PC-3 (cell line): ENCODE data around the gene AACS. TPM values are rescaled to one million over a fixed set of nuclear protein-coding genes. Genes with fewer than 3 reads are reported as not detected.
"Not testable (repeated sequence)": the region's sequence is repeated elsewhere in the genome, so short reads cannot be mapped to it uniquely, and the experiment has no call there.

Experiments
- ATAC-seq: fragments of 200-7000 bp; cut with Tn5 transposase; 2 replicates; pipeline ENCODE4 v1.9.1; 2020; ENCODE audit warnings: mild to moderate bottlenecking, moderate library complexity
- BruUV-seq: library from RNA; stranded (reverse); fragments of 400-500 nt; replicated peaks from 2 replicates; lab custom pipeline; 2021; lab: Mats Ljungman, UMichigan
- CTCF ChIA-PET: fragments of 300-600 bp; sonication (Branson Sonifier 250); formaldehyde crosslinking; loops from one replicate; lab custom pipeline; 2022; ENCODE audit warnings: antibody characterized with exemption; lab: Charles Lee
- POLR2A ChIA-PET: fragments of 300-600 bp; sonication (Branson Sonifier 250); formaldehyde crosslinking; loops from one replicate; lab custom pipeline; 2022; ENCODE audit warnings: antibody characterized with exemption; ENCODE audit not compliant: unreplicated experiment; lab: Charles Lee
- DNase-seq: peaks from one replicate; pipeline ENCODE4 v3.0.0-alpha.2; 2015
- H2AFZ ChIP-seq: fragments of 300-600 bp; sonication (generic); 2 replicates; pipeline ENCODE4 v1.6.0; 2016; ENCODE audit warnings: antibody characterized with exemption, low read length
- H3F3A ChIP-seq: fragments of 300-600 bp; sonication (generic); one replicate; pipeline ENCODE4 v1.6.0; 2017; ENCODE audit warnings: antibody characterized with exemption, low read length, control low read depth, mild to moderate bottlenecking; ENCODE audit not compliant: unreplicated experiment
- H3K27ac ChIP-seq: fragments of 300-600 bp; sonication (generic); 2 replicates; pipeline ENCODE4 v1.5.1; 2016; ENCODE audit warnings: mild to moderate bottlenecking, low read length
- H3K27me3 ChIP-seq: fragments of 300-600 bp; sonication (generic); 2 replicates; pipeline ENCODE4 v1.6.1; 2016; ENCODE audit warnings: low read length, mixed read lengths
- H3K36me3 ChIP-seq: fragments of 300-600 bp; sonication (generic); 2 replicates; pipeline ENCODE4 v1.6.1; 2016; ENCODE audit warnings: low read depth, mixed run types, low read length, mixed read lengths
- H3K4me1 ChIP-seq: fragments of 300-600 bp; sonication (generic); 2 replicates; pipeline ENCODE4 v1.5.1; 2016; ENCODE audit warnings: low read length; ENCODE audit not compliant: insufficient read depth
- H3K4me2 ChIP-seq: fragments of 300-600 bp; sonication (generic); 2 replicates; pipeline ENCODE4 v1.6.0; 2016; ENCODE audit warnings: low read length
- H3K4me3 ChIP-seq: fragments of 300-600 bp; sonication (generic); 2 replicates; pipeline ENCODE4 v1.5.1; 2016; ENCODE audit warnings: mild to moderate bottlenecking, low read length, mixed read lengths
- H3K79me2 ChIP-seq: fragments of 300-600 bp; sonication (generic); 2 replicates; pipeline ENCODE4 v1.6.1; 2017; ENCODE audit warnings: low read length, mixed read lengths
- H3K9ac ChIP-seq: fragments of 300-600 bp; sonication (generic); 2 replicates; pipeline ENCODE4 v1.6.0; 2016; ENCODE audit warnings: mild to moderate bottlenecking, low read length
- H3K9me2 ChIP-seq: fragments of 300-600 bp; sonication (generic); replicated peaks from 2 replicates; pipeline ENCODE4 v1.6.1; 2016; ENCODE audit warnings: mixed run types, low read length, mixed read lengths
- H3K9me3 ChIP-seq: fragments of 300-600 bp; sonication (generic); 2 replicates; pipeline ENCODE4 v1.6.1; 2016; ENCODE audit warnings: low read length, mixed read lengths
- H4K20me1 ChIP-seq: fragments of 300-600 bp; sonication (generic); 2 replicates; pipeline ENCODE4 v1.6.1; 2016; ENCODE audit warnings: low read length, mixed read lengths
- EZH2 ChIP-seq: fragments of 300-600 bp; sonication (generic); IDR thresholded peaks from one replicate; pipeline ENCODE4 v1.6.1; 2017; ENCODE audit warnings: antibody characterized with exemption, mild to moderate bottlenecking, low read length; ENCODE audit not compliant: unreplicated experiment
- EZH2phosphoT487 ChIP-seq: fragments of 300-600 bp; sonication (generic); IDR thresholded peaks from 2 replicates; pipeline ENCODE4 v1.6.1; 2018; ENCODE audit warnings: mild to moderate bottlenecking, antibody characterized with exemption, low read length, borderline replicate concordance
- intact Hi-C: fragments of 100-400 bp; cut with micrococcal nuclease; formaldehyde crosslinking; loops from 2 replicates; pipeline ENCODE4 v1.9.0; 2023
- total RNA-seq: library from RNA; depleted of rRNA; stranded (reverse); fragments of >200 nt; gene quantifications from 2 replicates; pipeline ENCODE4 v1.2.3, GENCODE V29; 2014
- TF ChIP-seq, protein P1 (sequence below): fragments of 300-600 bp; sonication (generic); conservative IDR thresholded peaks from 2 replicates; pipeline ENCODE4 v1.5.1; 2017; ENCODE audit warnings: antibody characterized with exemption, low read depth, mild to moderate bottlenecking, low read length

Gene AACS
- total RNA-seq, 1 experiment from 2014 or later, result 31.9 TPM

DNA sequence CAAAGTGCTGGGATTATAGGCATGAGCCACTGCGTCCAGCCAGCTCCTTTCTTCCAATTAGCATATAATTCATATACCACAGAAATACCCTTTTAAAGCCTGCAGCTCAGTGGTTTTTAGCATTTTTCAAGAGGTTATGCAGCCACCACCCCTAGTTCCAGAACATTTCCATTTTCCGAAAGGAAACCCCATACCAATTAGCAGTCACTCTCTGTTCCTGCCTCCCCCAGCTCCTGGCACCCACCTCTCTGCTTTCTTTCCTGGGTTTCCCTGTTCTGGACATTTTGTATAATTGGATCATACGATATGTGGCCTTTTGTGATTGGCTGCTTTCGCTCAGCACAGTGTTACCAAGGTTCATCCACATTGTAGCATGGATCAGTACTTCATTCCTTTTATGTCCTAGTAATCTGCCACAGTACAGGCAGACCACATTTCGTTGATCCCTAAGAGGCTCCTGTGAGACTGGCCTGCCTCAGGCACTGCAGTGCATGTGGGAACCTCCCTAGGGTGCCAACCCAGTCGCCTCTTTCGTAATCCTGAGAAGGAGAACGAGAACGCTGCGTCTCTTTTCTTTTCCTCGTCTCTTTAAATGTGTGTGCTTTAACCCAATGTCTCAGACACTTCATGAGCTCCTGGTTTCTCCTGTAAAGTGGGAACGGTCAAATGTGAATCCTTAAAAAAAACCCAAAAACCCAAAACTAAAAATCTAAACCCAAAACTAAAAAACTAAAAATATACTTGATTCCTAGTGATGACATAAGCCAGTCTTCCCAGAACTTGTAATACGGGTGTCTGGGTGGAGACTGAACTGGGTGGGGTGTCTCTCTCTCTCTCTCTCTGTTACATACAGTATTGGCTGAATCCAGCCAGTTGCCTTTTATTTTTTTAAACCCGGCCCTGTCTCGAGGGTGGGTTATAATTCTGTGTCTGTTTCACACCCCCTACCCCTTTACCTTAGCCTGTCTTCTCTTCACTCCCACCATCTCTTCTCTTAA lies 14.7 kb downstream of the AACS start:
- Histone ChIP-seq H3K9ac (no peak overlapping the region), H3F3A (no peaks in the 10 kb centered on the region), H3K79me2 (no peaks in the 10 kb centered on the region), H3K27me3 (no peaks in the 10 kb centered on the region), H3K4me3 (no peak overlapping the region), H4K20me1 (no peaks in the 10 kb centered on the region), H3K9me2 (no peaks in the 10 kb centered on the region), H3K27ac (no peak overlapping the region), H3K4me2 (no peak overlapping the region), H3K9me3 (no peaks in the 10 kb centered on the region), H2AFZ (no peak overlapping the region), H3K4me1 (no peaks in the 10 kb centered on the region), H3K36me3 (peaks cover 34% of the 10 kb centered on the region)
- DNase-seq (no peak), ATAC-seq (no peak)
- TF ChIP-seq, protein P1, sequence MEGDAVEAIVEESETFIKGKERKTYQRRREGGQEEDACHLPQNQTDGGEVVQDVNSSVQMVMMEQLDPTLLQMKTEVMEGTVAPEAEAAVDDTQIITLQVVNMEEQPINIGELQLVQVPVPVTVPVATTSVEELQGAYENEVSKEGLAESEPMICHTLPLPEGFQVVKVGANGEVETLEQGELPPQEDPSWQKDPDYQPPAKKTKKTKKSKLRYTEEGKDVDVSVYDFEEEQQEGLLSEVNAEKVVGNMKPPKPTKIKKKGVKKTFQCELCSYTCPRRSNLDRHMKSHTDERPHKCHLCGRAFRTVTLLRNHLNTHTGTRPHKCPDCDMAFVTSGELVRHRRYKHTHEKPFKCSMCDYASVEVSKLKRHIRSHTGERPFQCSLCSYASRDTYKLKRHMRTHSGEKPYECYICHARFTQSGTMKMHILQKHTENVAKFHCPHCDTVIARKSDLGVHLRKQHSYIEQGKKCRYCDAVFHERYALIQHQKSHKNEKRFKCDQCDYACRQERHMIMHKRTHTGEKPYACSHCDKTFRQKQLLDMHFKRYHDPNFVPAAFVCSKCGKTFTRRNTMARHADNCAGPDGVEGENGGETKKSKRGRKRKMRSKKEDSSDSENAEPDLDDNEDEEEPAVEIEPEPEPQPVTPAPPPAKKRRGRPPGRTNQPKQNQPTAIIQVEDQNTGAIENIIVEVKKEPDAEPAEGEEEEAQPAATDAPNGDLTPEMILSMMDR, result no peak
- TF ChIP-seq EZH2phosphoT487 (no peak), EZH2 (no peak)
- ChIA-PET CTCF (no interaction called here), POLR2A (no interaction called here)
- intact Hi-C loops, result no loop called here
- BruUV-seq, result no TSS peak

DNA sequence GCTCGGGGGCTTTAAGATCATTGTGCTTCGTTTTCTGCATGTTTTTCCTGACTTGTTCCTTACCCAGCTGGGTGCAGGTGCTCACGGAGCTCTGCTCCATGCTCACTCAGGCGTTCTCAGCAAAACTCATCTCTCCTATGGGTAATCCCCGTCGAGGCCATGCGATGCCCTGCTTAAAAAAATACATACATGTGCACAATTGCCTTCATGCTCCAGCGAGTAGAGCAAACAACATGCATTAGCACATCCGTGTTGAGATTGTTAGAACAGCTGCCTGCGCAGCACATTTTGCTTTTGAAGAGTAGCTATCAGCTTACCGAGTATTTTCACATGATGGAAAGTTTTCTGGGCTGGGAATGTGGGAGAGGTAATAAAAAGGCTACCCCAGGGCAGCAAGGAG lies 16.2 kb downstream of the AACS start:
- Histone ChIP-seq H3K27me3 (no peaks in the 10 kb centered on the region), H3K9me2 (no peaks in the 10 kb centered on the region), H3K79me2 (no peaks in the 10 kb centered on the region), H2AFZ (no peak overlapping the region), H3K4me2 (no peak overlapping the region), H3K27ac (no peak overlapping the region), H3K9me3 (no peaks in the 10 kb centered on the region), H3F3A (no peaks in the 10 kb centered on the region), H3K9ac (no peak overlapping the region), H3K4me3 (no peak overlapping the region), H4K20me1 (no peaks in the 10 kb centered on the region), H3K4me1 (no peaks in the 10 kb centered on the region), H3K36me3 (peaks cover 36% of the 10 kb centered on the region)
- ChIA-PET POLR2A (no interaction called here), CTCF (no interaction called here)
- DNase-seq, result no peak
- ATAC-seq, result no peak
- TF ChIP-seq, protein P1, result no peak
- TF ChIP-seq EZH2phosphoT487 (no peak), EZH2 (no peak)
- intact Hi-C loops, result no loop called here
- BruUV-seq, result no TSS peak

DNA sequence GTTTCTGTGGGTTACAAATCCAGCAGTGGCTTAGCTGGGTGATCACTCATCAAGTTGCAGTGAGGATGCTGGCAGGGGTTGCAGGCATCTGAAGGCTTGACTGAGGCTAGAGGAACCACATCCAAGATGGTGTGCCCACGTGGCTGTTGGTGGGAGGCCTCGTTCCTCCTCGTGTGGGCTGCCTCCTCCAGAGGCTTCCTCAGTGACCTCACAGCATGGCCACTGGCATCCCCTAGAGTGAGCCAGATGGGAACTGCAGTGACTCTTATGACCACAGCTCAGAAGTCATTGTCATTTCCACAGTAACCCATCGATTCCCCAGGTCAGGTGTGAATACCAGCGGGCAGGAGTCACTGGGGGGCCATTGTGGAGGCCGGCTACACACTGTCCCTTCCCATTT lies 17.8 kb downstream of the AACS start:
- H2AFZ ChIP-seq, result no peak overlapping the region
- H3K4me3 ChIP-seq, result no peak overlapping the region
- H3F3A ChIP-seq, result no peaks in the 10 kb centered on the region
- no peaks in the 10 kb centered on the region for H3K79me2 ChIP-seq
- peaks cover 36% of the 10 kb centered on the region for H3K36me3 ChIP-seq
- no peak overlapping the region for H3K4me2 ChIP-seq
- no peaks in the 10 kb centered on the region for H3K9me2 ChIP-seq
- no TSS peak for BruUV-seq
- no peak for DNase-seq
- H3K27ac ChIP-seq, result no peak overlapping the region
- H3K9ac ChIP-seq, result no peak overlapping the region
- no peaks in the 10 kb centered on the region for H3K9me3 ChIP-seq
- CTCF ChIA-PET, result no interaction called here
- TF ChIP-seq, protein P1, result no peak
- TF ChIP-seq EZH2 (no peak), EZH2phosphoT487 (no peak)
- intact Hi-C loops, result no loop called here
- H3K27me3 ChIP-seq, result no peaks in the 10 kb centered on the region
- H4K20me1 ChIP-seq, result no peaks in the 10 kb centered on the region
- POLR2A ChIA-PET, result no interaction called here
- H3K4me1 ChIP-seq, result no peaks in the 10 kb centered on the region
- no peak for ATAC-seq

DNA sequence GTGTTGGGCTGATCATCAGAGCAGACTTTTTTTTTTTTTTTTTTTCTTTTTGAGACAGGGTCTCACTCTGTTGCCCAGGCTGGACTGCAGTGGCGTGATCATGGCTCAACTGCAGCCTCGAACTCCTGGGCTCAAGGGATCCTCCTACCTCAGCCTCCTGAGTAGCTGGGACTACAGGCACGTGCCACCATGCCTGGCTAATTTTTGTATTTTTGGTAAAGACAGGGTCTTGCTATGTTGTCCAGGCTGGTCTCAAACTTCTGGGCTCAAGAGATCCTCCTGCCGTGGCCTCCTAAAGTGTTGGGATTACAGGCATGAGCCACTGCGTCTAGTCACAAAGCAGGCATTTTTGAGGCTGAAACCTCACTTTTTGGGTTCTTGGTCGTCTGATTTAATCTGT lies 23.0 kb downstream of the AACS start:
- DNase-seq, BruUV-seq, H4K20me1 ChIP-seq, H3K27me3 ChIP-seq, H3K4me2 ChIP-seq, H3K79me2 ChIP-seq, H3K9ac ChIP-seq, H3K9me2 ChIP-seq, H3F3A ChIP-seq, H2AFZ ChIP-seq, intact Hi-C loops, H3K4me3 ChIP-seq, CTCF ChIA-PET, H3K27ac ChIP-seq, ATAC-seq, POLR2A ChIA-PET, H3K9me3 ChIP-seq: not testable (repeated sequence)
- peaks cover 53% of the 10 kb centered on the region for H3K36me3 ChIP-seq
- H3K4me1 ChIP-seq, result peaks cover 13% of the 10 kb centered on the region
